SU-DHL-6 (cell line): ENCODE results near the gene MUSTN1.

Source experiments
- H2AFZ ChIP-seq: fragments of 200-600 bp; sonication (generic); 2 replicates; pipeline ENCODE4 v1.6.1; 2014; ENCODE audit warnings: low read depth, mild to moderate bottlenecking, moderate library complexity, mixed read lengths, antibody characterized with exemption, low read length; ENCODE audit not compliant: severe bottlenecking
- H3F3A ChIP-seq: fragments of 200-600 bp; shearing (Covaris generic); 2 replicates; pipeline ENCODE4 v1.6.0; 2016; ENCODE audit warnings: antibody characterized with exemption, mild to moderate bottlenecking; ENCODE audit not compliant: insufficient read depth
- H3K27ac ChIP-seq: fragments of 200-600 bp; sonication (generic); 2 replicates; pipeline ENCODE4 v1.5.1; 2016; ENCODE audit warnings: low read depth, mild to moderate bottlenecking, low read length, moderate library complexity, mixed read lengths
- H3K27me3 ChIP-seq: fragments of 200-600 bp; sonication (generic), shearing (Covaris generic); 2 replicates; pipeline ENCODE4 v1.6.0; 2014; ENCODE audit warnings: mild to moderate bottlenecking, low read length
- H3K36me3 ChIP-seq: fragments of 200-600 bp; sonication (generic); 2 replicates; pipeline ENCODE4 v1.6.1; 2014; ENCODE audit warnings: mild to moderate bottlenecking, low read length, mixed read lengths
- H3K4me2 ChIP-seq: fragments of 300-600, 200-600 bp; shearing (Covaris generic), sonication (generic); 2 replicates; pipeline ENCODE4 v1.6.0; 2014; ENCODE audit warnings: low read length, low read depth, mild to moderate bottlenecking; ENCODE audit not compliant: poor library complexity, severe bottlenecking
- H3K4me3 ChIP-seq: fragments of 200-600 bp; sonication (generic); 2 replicates; pipeline ENCODE4 v1.5.1; 2014; ENCODE audit warnings: antibody characterized with exemption, low read length, mild to moderate bottlenecking, mixed read lengths; ENCODE audit not compliant: insufficient read depth, poor library complexity, severe bottlenecking
- H3K79me2 ChIP-seq: fragments of 200-600 bp; sonication (generic); 2 replicates; pipeline ENCODE4 v1.6.1; 2014; ENCODE audit warnings: mild to moderate bottlenecking, low read length, moderate library complexity; ENCODE audit not compliant: insufficient read depth
- H3K9ac ChIP-seq: fragments of 200-600 bp; sonication (generic); 2 replicates; pipeline ENCODE4 v1.7.0; 2014; ENCODE audit warnings: mild to moderate bottlenecking, low read length
- H3K9me2 ChIP-seq: fragments of 200-600 bp; sonication (generic); replicated peaks from 2 replicates; pipeline ENCODE4 v1.6.1; 2014; ENCODE audit warnings: low read length; ENCODE audit not compliant: insufficient read depth
- H3K9me3 ChIP-seq: fragments of 200-600 bp; sonication (generic); 2 replicates; pipeline ENCODE4 v1.6.1; 2014; ENCODE audit warnings: low read length, mixed read lengths; ENCODE audit not compliant: insufficient read depth
- H4K20me1 ChIP-seq: fragments of 200-600 bp; sonication (generic); 2 replicates; pipeline ENCODE4 v1.6.1; 2014; ENCODE audit warnings: low read depth, mild to moderate bottlenecking, antibody characterized with exemption, low read length, moderate library complexity, mixed read lengths
- EZH2phosphoT487 ChIP-seq: fragments of 200-600 bp; sonication (generic), shearing (Covaris generic); conservative IDR thresholded peaks from 2 replicates; pipeline ENCODE4 v1.6.1; 2018; ENCODE audit warnings: mild to moderate bottlenecking, antibody characterized with exemption, low read length, moderate library complexity, mixed read lengths
- TF ChIP-seq, protein P1 (sequence below): fragments of 200-600 bp; sonication (generic); IDR thresholded peaks from one replicate; pipeline ENCODE4 v1.5.1; 2017; ENCODE audit warnings: antibody characterized with exemption, mild to moderate bottlenecking, low read length, moderate library complexity; ENCODE audit not compliant: insufficient read depth, poor library complexity, severe bottlenecking

The MUSTN1 gene

DNA sequence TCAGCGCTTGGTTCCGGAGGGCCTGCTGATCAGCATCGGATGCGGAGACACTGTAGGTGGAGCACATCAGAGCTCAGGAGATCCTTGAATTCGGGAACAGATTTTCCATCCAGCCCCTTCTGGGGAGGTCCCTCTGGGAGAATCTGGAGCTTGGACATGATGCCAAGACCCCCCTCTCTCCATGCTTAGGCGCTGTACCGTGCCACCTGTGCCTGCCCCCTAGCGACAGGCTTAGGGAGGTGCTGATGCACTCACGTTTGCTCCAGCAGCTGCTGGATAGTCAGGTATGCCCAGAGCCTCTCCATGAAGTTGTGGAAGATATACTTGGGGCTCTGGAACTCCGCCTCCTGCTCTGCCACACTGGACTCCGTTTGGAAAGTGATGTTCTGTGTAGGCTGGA lies 14.1 kb downstream of the MUSTN1 start:
- Histone ChIP-seq H4K20me1 (no peaks in the 10 kb centered on the region), H3K9me2 (no peaks in the 10 kb centered on the region), H3K27ac (no peak overlapping the region), H3K4me2 (no peak overlapping the region), H3K9ac (no peak overlapping the region), H3K27me3 (no peaks in the 10 kb centered on the region), H3K9me3 (no peaks in the 10 kb centered on the region), H3K79me2 (no peaks in the 10 kb centered on the region), H3K4me3 (no peak overlapping the region), H2AFZ (no peak overlapping the region), H3K36me3 (no peaks in the 10 kb centered on the region), H3F3A (no peaks in the 10 kb centered on the region)
- TF ChIP-seq EZH2phosphoT487 = no peak
- TF ChIP-seq, protein P1, sequence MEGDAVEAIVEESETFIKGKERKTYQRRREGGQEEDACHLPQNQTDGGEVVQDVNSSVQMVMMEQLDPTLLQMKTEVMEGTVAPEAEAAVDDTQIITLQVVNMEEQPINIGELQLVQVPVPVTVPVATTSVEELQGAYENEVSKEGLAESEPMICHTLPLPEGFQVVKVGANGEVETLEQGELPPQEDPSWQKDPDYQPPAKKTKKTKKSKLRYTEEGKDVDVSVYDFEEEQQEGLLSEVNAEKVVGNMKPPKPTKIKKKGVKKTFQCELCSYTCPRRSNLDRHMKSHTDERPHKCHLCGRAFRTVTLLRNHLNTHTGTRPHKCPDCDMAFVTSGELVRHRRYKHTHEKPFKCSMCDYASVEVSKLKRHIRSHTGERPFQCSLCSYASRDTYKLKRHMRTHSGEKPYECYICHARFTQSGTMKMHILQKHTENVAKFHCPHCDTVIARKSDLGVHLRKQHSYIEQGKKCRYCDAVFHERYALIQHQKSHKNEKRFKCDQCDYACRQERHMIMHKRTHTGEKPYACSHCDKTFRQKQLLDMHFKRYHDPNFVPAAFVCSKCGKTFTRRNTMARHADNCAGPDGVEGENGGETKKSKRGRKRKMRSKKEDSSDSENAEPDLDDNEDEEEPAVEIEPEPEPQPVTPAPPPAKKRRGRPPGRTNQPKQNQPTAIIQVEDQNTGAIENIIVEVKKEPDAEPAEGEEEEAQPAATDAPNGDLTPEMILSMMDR = peak; percentile 92

DNA sequence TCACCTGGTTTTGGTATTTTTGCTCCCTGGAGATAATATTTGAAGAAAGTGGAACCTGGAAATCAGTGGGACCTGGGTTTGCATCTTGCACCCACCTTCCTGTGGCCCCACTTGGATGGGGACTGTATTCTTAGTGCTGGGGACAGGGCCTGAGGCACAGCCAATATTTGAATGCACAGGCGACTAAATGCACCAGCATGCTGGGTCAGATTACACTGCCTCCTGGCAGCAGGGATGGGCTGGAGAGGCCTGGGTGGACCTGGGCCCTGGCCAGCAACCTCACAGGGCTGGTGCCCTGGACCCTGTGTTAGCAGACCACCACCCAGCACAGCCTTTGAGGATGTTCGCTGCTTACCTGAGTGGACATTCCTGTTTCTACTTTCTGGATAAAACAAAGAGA lies 14.9 kb downstream of the MUSTN1 start:
- H3F3A ChIP-seq = no peaks in the 10 kb centered on the region
- H3K27ac ChIP-seq = no peak overlapping the region
- H3K9me3 ChIP-seq = no peaks in the 10 kb centered on the region
- no peak overlapping the region for H3K4me2 ChIP-seq
- H3K27me3 ChIP-seq = no peaks in the 10 kb centered on the region
- H3K79me2 ChIP-seq = no peaks in the 10 kb centered on the region
- H3K9me2 ChIP-seq = no peaks in the 10 kb centered on the region
- H2AFZ ChIP-seq = no peak overlapping the region
- H3K9ac ChIP-seq = no peak overlapping the region
- no peak for TF ChIP-seq EZH2phosphoT487
- TF ChIP-seq, protein P1 = no peak
- no peaks in the 10 kb centered on the region for H4K20me1 ChIP-seq
- no peak overlapping the region for H3K4me3 ChIP-seq
- H3K36me3 ChIP-seq = no peaks in the 10 kb centered on the region

DNA sequence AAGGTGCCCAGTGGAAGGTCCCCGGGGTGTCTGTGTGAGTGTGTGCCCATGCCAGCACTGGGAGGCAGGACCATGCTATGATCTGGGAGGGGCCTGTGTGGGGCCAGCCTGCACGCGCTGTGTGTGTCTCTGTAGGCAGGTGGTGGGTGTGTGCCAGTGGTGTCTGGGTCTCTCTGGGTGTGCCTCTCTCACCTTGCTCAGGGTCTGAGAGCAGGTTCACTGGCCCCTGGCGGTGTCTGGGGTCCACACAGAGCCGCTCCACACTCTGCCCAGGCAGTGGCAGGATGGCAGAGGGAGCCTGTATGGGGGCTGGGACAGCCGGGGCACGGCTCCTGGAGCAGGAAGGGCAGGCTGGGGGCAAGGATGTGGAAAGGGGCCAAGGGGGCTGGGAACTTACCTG lies 17.0 kb downstream of the MUSTN1 start:
- no peaks in the 10 kb centered on the region for H3K9me2 ChIP-seq
- no peaks in the 10 kb centered on the region for H3K36me3 ChIP-seq
- no peak overlapping the region for H3K4me2 ChIP-seq
- H2AFZ ChIP-seq = no peak overlapping the region
- H3K79me2 ChIP-seq = no peaks in the 10 kb centered on the region
- no peaks in the 10 kb centered on the region for H3K27me3 ChIP-seq
- TF ChIP-seq EZH2phosphoT487 = no peak
- TF ChIP-seq, protein P1 = no peak
- H3K9ac ChIP-seq = no peak overlapping the region
- H3K27ac ChIP-seq = no peak overlapping the region
- H3K9me3 ChIP-seq = no peaks in the 10 kb centered on the region
- H3F3A ChIP-seq = no peaks in the 10 kb centered on the region
- H4K20me1 ChIP-seq = no peaks in the 10 kb centered on the region
- no peak overlapping the region for H3K4me3 ChIP-seq
